ENCODE results near the gene MRPL22.
A peak's percentile ranks its signal among the peaks of the same experiment; 100 is the strongest.
"Not testable (repeated sequence)": the region's sequence is repeated elsewhere in the genome, so short reads cannot be mapped to it uniquely, and the experiment has no call there.

MRPL22 gene

GRCh38 chr5:154989626-154990025 lies 48.8 kb downstream of the MRPL22 start:
- H3K9me3 ChIP-seq: no peaks in the 10 kb centered on the region
- H3K4me1 ChIP-seq: no peaks in the 10 kb centered on the region
- H3K27me3 ChIP-seq (ENCODE audit: low read depth): peaks cover 9% of the 10 kb centered on the region
- H3K4me3 ChIP-seq: no peak overlapping the region
- in situ Hi-C loops (cut with MboI; ENCODE audit: low sequenced_read_pairs): no loop called here
- H3K36me3 ChIP-seq (replicated peaks): no peaks in the 10 kb centered on the region
- DNase-seq (ENCODE audit: low spot score in 2 of 2): no peak

- DNase-seq (ENCODE audit: low spot score in 2 of 2): no peak
- Histone ChIP-seq H3K4me3 (no peak overlapping the region), H3K27me3 (ENCODE audit: low read depth) (peaks cover 5% of the 10 kb centered on the region; the same call in 1 of the 2 replicates), H3K4me1 (no peaks in the 10 kb centered on the region), H3K36me3 (replicated peaks) (no peaks in the 10 kb centered on the region), H3K9me3 (no peaks in the 10 kb centered on the region)
- in situ Hi-C loops (cut with MboI; ENCODE audit: low sequenced_read_pairs): no loop called here
Observed at GRCh38 chr5:154993461-154993860, 52.6 kb downstream of the MRPL22 start.

GRCh38 chr5:154995679-154996078 lies 54.8 kb downstream of the MRPL22 start:
- peaks cover 5% of the 10 kb centered on the region; the same call in 1 of the 2 replicates for H3K27me3 ChIP-seq (ENCODE audit: low read depth)
- H3K36me3 ChIP-seq (replicated peaks): no peaks in the 10 kb centered on the region
- in situ Hi-C loops (cut with MboI; ENCODE audit: low sequenced_read_pairs): no loop called here
- no peaks in the 10 kb centered on the region for H3K4me1 ChIP-seq
- no peak overlapping the region for H3K4me3 ChIP-seq
- no peak for DNase-seq (ENCODE audit: low spot score in 2 of 2)
- H3K9me3 ChIP-seq: no peaks in the 10 kb centered on the region

GRCh38 chr5:154997746-154998145 lies 56.9 kb downstream of the MRPL22 start:
- Histone ChIP-seq H3K4me3 (no peak overlapping the region), H3K36me3 (replicated peaks) (no peaks in the 10 kb centered on the region), H3K27me3 (ENCODE audit: low read depth) (peaks cover 5% of the 10 kb centered on the region; the same call in 1 of the 2 replicates), H3K4me1 (no peaks in the 10 kb centered on the region), H3K9me3 (no peaks in the 10 kb centered on the region)
- in situ Hi-C loops (cut with MboI; ENCODE audit: low sequenced_read_pairs): no loop called here
- DNase-seq (ENCODE audit: low spot score in 2 of 2): no peak

GRCh38 chr5:154999865-155000264 lies 59.0 kb downstream of the MRPL22 start:
- H3K9me3 ChIP-seq: no peaks in the 10 kb centered on the region
- in situ Hi-C loops (cut with MboI; ENCODE audit: low sequenced_read_pairs): no loop called here
- H3K36me3 ChIP-seq (replicated peaks): no peaks in the 10 kb centered on the region
- no peak for DNase-seq (ENCODE audit: low spot score in 2 of 2)
- H3K4me3 ChIP-seq: no peak overlapping the region
- peaks cover 5% of the 10 kb centered on the region; the same call in 1 of the 2 replicates for H3K27me3 ChIP-seq (ENCODE audit: low read depth)
- H3K4me1 ChIP-seq: no peaks in the 10 kb centered on the region

- in situ Hi-C loops (cut with MboI; ENCODE audit: low sequenced_read_pairs): no loop called here
- no peak for DNase-seq (ENCODE audit: low spot score in 2 of 2)
- no peaks in the 10 kb centered on the region for H3K4me1 ChIP-seq
- no peak overlapping the region for H3K4me3 ChIP-seq
- no peaks in the 10 kb centered on the region for H3K36me3 ChIP-seq (replicated peaks)
- H3K27me3 ChIP-seq (ENCODE audit: low read depth): peaks cover 5% of the 10 kb centered on the region; the same call in 1 of the 2 replicates
- no peaks in the 10 kb centered on the region for H3K9me3 ChIP-seq
Observed at GRCh38 chr5:155001523-155001922, 60.6 kb downstream of the MRPL22 start.

GRCh38 chr5:155002722-155003121 lies 61.8 kb downstream of the MRPL22 start:
- not testable (repeated sequence) for H3K9me3 ChIP-seq

GRCh38 chr5:155004138-155004744 lies 63.4 kb downstream of the MRPL22 start:
- in situ Hi-C loops (cut with MboI; ENCODE audit: low sequenced_read_pairs): no loop called here
- peak in 1 of 2 experiments; percentile 34 for DNase-seq (ENCODE audit: low spot score in 2 of 2)
- Histone ChIP-seq H3K9me3 (no peaks in the 10 kb centered on the region), H3K36me3 (replicated peaks) (no peaks in the 10 kb centered on the region), H3K4me3 (no peak overlapping the region), H3K4me1 (no peaks in the 10 kb centered on the region), H3K27me3 (ENCODE audit: low read depth) (no peaks in the 10 kb centered on the region)

More at GRCh38 chr5:155002722-155003121, 61.8 kb downstream of the MRPL22 start:
- H3K36me3 ChIP-seq (replicated peaks); H3K4me3 ChIP-seq; H3K27me3 ChIP-seq (ENCODE audit: low read depth); H3K4me1 ChIP-seq; in situ Hi-C loops (cut with MboI; ENCODE audit: low sequenced_read_pairs); DNase-seq (ENCODE audit: low spot score in 2 of 2): not testable (repeated sequence)

GRCh38 chr5:155006265-155006664 lies 65.4 kb downstream of the MRPL22 start:
- H3K4me3 ChIP-seq; in situ Hi-C loops (cut with MboI; ENCODE audit: low sequenced_read_pairs); H3K36me3 ChIP-seq (replicated peaks); H3K4me1 ChIP-seq; DNase-seq (ENCODE audit: low spot score in 2 of 2); H3K27me3 ChIP-seq (ENCODE audit: low read depth); H3K9me3 ChIP-seq: not testable (repeated sequence)

- Histone ChIP-seq H3K9me3 (no peaks in the 10 kb centered on the region), H3K4me1 (no peaks in the 10 kb centered on the region), H3K27me3 (ENCODE audit: low read depth) (peaks cover 3% of the 10 kb centered on the region; the same call in 1 of the 2 replicates), H3K4me3 (no peak overlapping the region), H3K36me3 (replicated peaks) (no peaks in the 10 kb centered on the region)
- no peak for DNase-seq (ENCODE audit: low spot score in 2 of 2)
- in situ Hi-C loops (cut with MboI; ENCODE audit: low sequenced_read_pairs): no loop called here
Observed at GRCh38 chr5:155008669-155009068, 67.8 kb downstream of the MRPL22 start.

- no peak for DNase-seq (ENCODE audit: low spot score in 2 of 2)
- H3K36me3 ChIP-seq (replicated peaks): no peaks in the 10 kb centered on the region
- no peaks in the 10 kb centered on the region for H3K9me3 ChIP-seq
- H3K4me3 ChIP-seq: no peak overlapping the region
- peaks cover 3% of the 10 kb centered on the region; the same call in 1 of the 2 replicates for H3K27me3 ChIP-seq (ENCODE audit: low read depth)
- in situ Hi-C loops (cut with MboI; ENCODE audit: low sequenced_read_pairs): no loop called here
- H3K4me1 ChIP-seq: no peaks in the 10 kb centered on the region
Observed at GRCh38 chr5:155010881-155011280, 70.0 kb downstream of the MRPL22 start.

- Histone ChIP-seq H3K9me3 (no peaks in the 10 kb centered on the region), H3K4me3 (no peak within 1 kb of the TSS), H3K4me1 (no peaks in the 10 kb centered on the region), H3K36me3 (replicated peaks) (no peaks in the 10 kb centered on the region), H3K27me3 (ENCODE audit: low read depth) (peaks cover 3% of the 10 kb centered on the region; the same call in 1 of the 2 replicates)
- in situ Hi-C loops (cut with MboI; ENCODE audit: low sequenced_read_pairs): no loop called here
- no peak for DNase-seq (ENCODE audit: low spot score in 2 of 2)
Observed at GRCh38 chr5:155013526-155013925, 72.7 kb downstream of the MRPL22 start, which contains the start of gene KIF4B. Gene KIF4B (plus strand): TSS chr5:155013755. CDS start chr5:155013860, 105 bp downstream.

- in situ Hi-C loops (cut with MboI; ENCODE audit: low sequenced_read_pairs): no loop called here
Observed at GRCh38 chr5:155015239-155015638, 74.4 kb downstream of the MRPL22 start.

GRCh38 chr5:155017610-155018009 lies 76.7 kb downstream of the MRPL22 start:
- in situ Hi-C loops (cut with MboI; ENCODE audit: low sequenced_read_pairs): no loop called here
- Histone ChIP-seq H3K4me3 (no peak overlapping the region), H3K27me3 (ENCODE audit: low read depth) (no peaks in the 10 kb centered on the region), H3K36me3 (replicated peaks) (no peaks in the 10 kb centered on the region), H3K9me3 (no peaks in the 10 kb centered on the region), H3K4me1 (no peaks in the 10 kb centered on the region)
- no peak for DNase-seq (ENCODE audit: low spot score in 2 of 2)

More at GRCh38 chr5:155015239-155015638, 74.4 kb downstream of the MRPL22 start:
- Histone ChIP-seq H3K27me3 (ENCODE audit: low read depth) (peaks cover 3% of the 10 kb centered on the region; the same call in 1 of the 2 replicates), H3K4me1 (no peaks in the 10 kb centered on the region), H3K36me3 (replicated peaks) (no peaks in the 10 kb centered on the region), H3K9me3 (no peaks in the 10 kb centered on the region), H3K4me3 (no peak overlapping the region)
- no peak for DNase-seq (ENCODE audit: low spot score in 2 of 2)
